GM12878 (cell line): ENCODE measurements around the gene PPP6C. TPM values are rescaled to one million over a fixed set of nuclear protein-coding genes. Genes with fewer than 3 reads are reported as not detected.
A peak's percentile ranks its signal among the peaks of the same experiment; 100 is the strongest.

Source experiments
- ATF2 ChIP-seq: IDR thresholded peaks from 2 replicates; pipeline ENCODE4 v1.6.1; 2012; ENCODE audit warnings: low read length, inconsistent platforms
- CBFB ChIP-seq: IDR thresholded peaks from 2 replicates; pipeline ENCODE4 v1.6.1; 2016; ENCODE audit warnings: antibody characterized with exemption, low read depth
- CHD2 ChIP-seq: IDR thresholded peaks from 2 replicates; pipeline ENCODE4 v1.6.1; 2011; ENCODE audit warnings: low read depth, low read length, improper control_type of control experiment, borderline replicate concordance
- EGR1 ChIP-seq, 2 experiments: IDR thresholded peaks; 1 replicate in 1 of 2; 2 replicates in 1 of 2; pipeline ENCODE4 v1.6.1; 2011 to 2012; ENCODE audit warnings: low read depth in 2 of 2, low read length in 2 of 2, borderline replicate concordance in 1 of 2, mild to moderate bottlenecking in 1 of 2, moderate library complexity in 1 of 2
- GABPA ChIP-seq: IDR thresholded peaks from 2 replicates; pipeline ENCODE4 v1.6.1; 2014; ENCODE audit warnings: antibody characterized with exemption, low read depth, mild to moderate bottlenecking, inconsistent platforms
- IKZF2 ChIP-seq, 2 experiments: fragments of 450-650 bp; IDR thresholded peaks; 2 replicates each; pipeline ENCODE4 v1.6.1; 2017; ENCODE audit warnings: mild to moderate bottlenecking in 2 of 2, moderate library complexity in 2 of 2
- JUNB ChIP-seq: IDR thresholded peaks from 2 replicates; pipeline ENCODE4 v1.6.1; 2016; ENCODE audit warnings: antibody characterized with exemption, mild to moderate bottlenecking
- KDM1A ChIP-seq: fragments of 200-600 bp; sonication (generic); IDR thresholded peaks from 2 replicates; pipeline ENCODE4 v1.6.1; 2016; ENCODE audit warnings: borderline replicate concordance
- KLF5 ChIP-seq: fragments of 450-650 bp; IDR thresholded peaks from 2 replicates; pipeline ENCODE4 v1.6.1; 2014; ENCODE audit warnings: mild to moderate bottlenecking; ENCODE audit not compliant: partially characterized antibody
- MEF2B ChIP-seq: fragments of 450-650 bp; IDR thresholded peaks from 2 replicates; pipeline ENCODE4 v1.6.1; 2018; ENCODE audit warnings: mild to moderate bottlenecking, moderate library complexity; ENCODE audit not compliant: partially characterized antibody, poor library complexity, severe bottlenecking
- MLLT1 ChIP-seq: fragments of 450-650 bp; IDR thresholded peaks from 2 replicates; pipeline ENCODE4 v1.6.1; 2016; ENCODE audit warnings: mild to moderate bottlenecking
- MYC ChIP-seq: IDR thresholded peaks from 2 replicates; pipeline ENCODE4 v1.6.1; 2011; ENCODE audit warnings: mild to moderate bottlenecking, low read length, moderate library complexity, inconsistent platforms; ENCODE audit not compliant: insufficient read depth, insufficient replicate concordance, insufficient read length, severe bottlenecking
- NKRF ChIP-seq: fragments of 450-650 bp; conservative IDR thresholded peaks from 2 replicates; pipeline ENCODE4 v1.6.1; 2017; ENCODE audit warnings: mild to moderate bottlenecking, moderate library complexity
- PAX5 ChIP-seq: IDR thresholded peaks from 2 replicates; pipeline ENCODE4 v1.6.1; 2011; ENCODE audit warnings: low read depth, low read length, borderline replicate concordance
- POLR2A ChIP-seq: IDR thresholded peaks from 2 replicates; pipeline ENCODE4 v1.6.1; 2011; ENCODE audit warnings: low read depth, mild to moderate bottlenecking, low read length
- SMAD1 ChIP-seq: fragments of 450-650 bp; IDR thresholded peaks from 2 replicates; pipeline ENCODE4 v1.6.1; 2018; ENCODE audit warnings: mild to moderate bottlenecking, low read depth; ENCODE audit not compliant: partially characterized antibody
- TCF12 ChIP-seq: IDR thresholded peaks from 2 replicates; pipeline ENCODE4 v1.6.1; 2011; ENCODE audit warnings: low read depth, mild to moderate bottlenecking, low read length
- polyA plus RNA-seq, 11 experiments: library from polyadenylated mRNA; depleted of rRNA in 4 of 11; unstranded in 6 of 11; stranded (reverse) in 5 of 11; fragments of >200 nt; fragmentation: Nextera tagmentation in 4 of 11; fragmentation: Illumina TruSeq in 1 of 11; extraction: Ambion mirVana in 4 of 11; extraction: Trizol in 1 of 11; gene quantifications; 1 replicate in 1 of 11; 2 replicates in 10 of 11; pipeline versions ENCODE4 v1.2.1 to v1.2.3, GENCODE V29; 2011 to 2016; ENCODE audit warnings: inconsistent platforms in 2 of 11, missing spikeins in 2 of 11, low read depth in 1 of 11
- total RNA-seq, 4 experiments: library from RNA; depleted of rRNA in 3 of 4; stranded (reverse); fragments of >200 nt in 3 of 4; fragmentation: Illumina TruSeq in 1 of 4; extraction: Trizol in 1 of 4; gene quantifications; 2 replicates each; pipeline versions ENCODE4 v1.2.1 to v1.2.3, GENCODE V29; 2013 to 2021
- TF ChIP-seq, protein P1 (sequence below): fragments of 450-650 bp; IDR thresholded peaks from 2 replicates; pipeline ENCODE4 v1.6.1; 2014; ENCODE audit warnings: mild to moderate bottlenecking

Gene PPP6C
- total and polyA plus RNA-seq, 10 of the 15 experiments (the other 5 are each of a cell fraction or from before 2014, with no cell fraction given) = 26.8 to 45.3 (median 37.1) TPM

GRCh38 chr9:125200216-125201047, 10.8 kb upstream of the PPP6C start, which contains the start of gene RABEPK (continued):
- TF ChIP-seq ATF2 (no peak), CHD2 (no peak), PAX5 (peak; percentile 10; the same call in 1 of the 2 replicates), IKZF2 (IDR thresholded peaks at IDR 0.05) (peak in 1 of 2 experiments; percentile 39; a peak in 2 of 4 replicates), TCF12 (peak; percentile 5; the same call in 1 of the 2 replicates), CBFB (peak; percentile 61; the same call in 1 of the 2 replicates), POLR2A (peak; percentile 92), KDM1A (no peak), NKRF (peak; percentile 79), GABPA (peak; percentile 34; the same call in 1 of the 2 replicates), SMAD1 (peak; percentile 20), MYC (peak; percentile 45), JUNB (no peak), MLLT1 (peak; percentile 36; the same call in 1 of the 2 replicates), EGR1 (IDR thresholded peaks at IDR 0.05; ENCODE audit: borderline replicate concordance in 1 of 2, low read depth in 2 of 2, low read length in 2 of 2) (peak in 1 of 2 experiments; percentile 20; a peak in 1 of 3 replicates), MEF2B (peak; percentile 20), KLF5 (no peak)
- TF ChIP-seq, protein P1, sequence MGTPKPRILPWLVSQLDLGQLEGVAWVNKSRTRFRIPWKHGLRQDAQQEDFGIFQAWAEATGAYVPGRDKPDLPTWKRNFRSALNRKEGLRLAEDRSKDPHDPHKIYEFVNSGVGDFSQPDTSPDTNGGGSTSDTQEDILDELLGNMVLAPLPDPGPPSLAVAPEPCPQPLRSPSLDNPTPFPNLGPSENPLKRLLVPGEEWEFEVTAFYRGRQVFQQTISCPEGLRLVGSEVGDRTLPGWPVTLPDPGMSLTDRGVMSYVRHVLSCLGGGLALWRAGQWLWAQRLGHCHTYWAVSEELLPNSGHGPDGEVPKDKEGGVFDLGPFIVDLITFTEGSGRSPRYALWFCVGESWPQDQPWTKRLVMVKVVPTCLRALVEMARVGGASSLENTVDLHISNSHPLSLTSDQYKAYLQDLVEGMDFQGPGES = no peak
